Measurements from ENCODE around the gene MARK2.

MARK2 gene

DNA sequence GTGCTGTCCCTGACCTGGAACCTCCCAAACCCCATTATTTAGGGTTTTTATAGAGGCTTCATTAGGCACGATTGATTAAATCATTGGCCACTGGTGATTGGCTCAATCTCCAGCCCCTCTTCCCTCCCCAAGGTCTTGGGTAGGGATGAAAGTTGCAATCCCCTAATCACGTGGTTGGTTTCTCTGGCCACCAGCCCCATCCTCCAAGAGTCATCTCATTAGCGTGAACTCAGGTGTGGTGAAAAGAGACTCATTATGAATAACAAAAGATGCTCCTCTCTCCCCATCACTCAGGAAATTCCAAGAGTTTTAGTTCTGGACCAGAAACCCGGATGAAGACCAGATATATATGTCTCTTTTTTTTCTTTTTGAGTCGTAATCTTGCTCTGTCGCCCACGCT lies 7.6 kb upstream of the MARK2 start:
- DNase-seq: no peak

DNA sequence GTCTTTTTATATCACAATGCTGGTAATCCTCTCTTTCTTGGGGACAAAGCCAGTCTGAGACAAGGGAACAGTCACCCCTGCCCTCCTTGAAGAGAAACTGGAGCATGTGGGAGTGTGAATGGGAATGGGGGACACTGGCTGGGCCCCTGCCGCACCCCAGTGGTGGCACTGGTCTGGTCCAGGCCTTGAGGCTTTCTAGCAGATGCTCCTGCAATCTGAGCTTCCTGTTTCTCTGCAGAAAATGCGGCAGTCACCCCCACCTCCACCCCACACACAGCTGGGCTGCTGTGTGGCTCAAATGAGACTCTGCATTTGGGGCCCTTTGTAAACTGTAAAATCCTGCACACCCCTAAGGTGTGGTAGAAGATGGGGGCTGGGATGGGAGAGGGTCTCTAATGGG lies 6.6 kb upstream of the MARK2 start:
- no peak for DNase-seq

DNA sequence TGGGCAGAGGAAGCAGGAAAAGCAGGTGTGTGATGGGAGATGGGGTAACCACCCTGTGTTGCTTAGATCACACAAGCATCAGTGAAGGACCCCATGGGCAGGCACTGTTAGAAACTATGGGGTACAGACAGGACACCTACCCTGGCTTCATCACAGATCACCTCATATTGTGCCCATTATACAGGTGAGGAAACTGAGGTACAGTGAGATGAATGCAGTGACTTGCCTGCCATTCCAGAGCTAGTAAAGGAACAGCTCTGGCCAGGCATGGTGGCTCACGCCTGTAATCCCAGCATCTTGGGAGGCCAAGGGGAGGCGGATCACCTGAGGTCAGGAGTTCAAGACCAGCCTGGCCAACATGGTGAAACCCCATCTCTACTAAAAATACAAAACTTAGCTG lies 5.9 kb upstream of the MARK2 start:
- DNase-seq: no peak

DNA sequence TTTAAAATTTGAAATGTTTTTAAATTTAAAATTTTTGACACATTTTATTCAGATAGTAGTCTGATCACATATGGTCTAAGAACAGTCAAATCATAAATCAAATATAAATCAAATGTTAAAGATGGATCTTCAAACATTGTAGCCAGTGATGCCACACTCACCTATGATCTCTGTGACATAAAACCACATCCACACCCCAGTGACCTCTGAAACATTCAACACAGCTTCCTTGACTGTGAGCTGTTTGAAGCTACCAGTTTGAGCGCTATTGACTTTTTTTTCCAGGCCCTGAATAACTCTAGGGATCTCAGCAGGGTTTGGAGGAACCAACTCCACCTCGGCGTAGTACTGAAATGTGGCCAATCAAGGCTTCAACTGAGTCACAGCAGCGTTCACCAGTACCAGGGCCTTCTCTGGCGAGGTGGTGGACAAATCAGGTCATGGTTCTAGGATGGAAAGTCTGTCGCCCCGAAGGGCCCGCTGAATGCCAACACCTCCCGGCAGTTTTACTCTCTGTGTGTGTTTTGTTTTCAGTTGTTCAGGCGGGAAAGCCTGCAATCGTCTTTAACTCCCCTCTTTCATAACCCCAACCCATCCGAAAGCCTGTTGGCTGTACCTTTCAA lies 4.3 kb upstream of the MARK2 start:
- no peak for DNase-seq

DNA sequence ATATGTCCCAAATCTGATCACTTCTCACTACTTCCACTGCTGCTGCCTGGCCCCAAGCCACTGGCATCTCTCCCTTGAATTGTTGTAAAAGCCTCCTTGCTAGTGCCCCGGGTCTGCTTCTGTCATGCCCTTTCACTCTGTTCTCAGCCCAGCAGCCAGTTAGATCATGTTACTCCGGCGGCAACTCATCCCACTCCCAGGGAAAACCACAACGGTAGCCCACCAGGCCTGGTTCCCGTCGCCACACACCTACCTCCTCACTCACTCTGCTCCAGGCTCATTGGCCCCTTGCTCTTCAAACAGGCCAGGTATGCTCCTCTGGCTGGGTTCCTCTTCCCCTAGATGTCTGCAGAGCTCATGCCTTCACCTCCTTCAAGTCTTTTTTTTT lies 3.8 kb upstream of the MARK2 start:
- DNase-seq: no peak

DNA sequence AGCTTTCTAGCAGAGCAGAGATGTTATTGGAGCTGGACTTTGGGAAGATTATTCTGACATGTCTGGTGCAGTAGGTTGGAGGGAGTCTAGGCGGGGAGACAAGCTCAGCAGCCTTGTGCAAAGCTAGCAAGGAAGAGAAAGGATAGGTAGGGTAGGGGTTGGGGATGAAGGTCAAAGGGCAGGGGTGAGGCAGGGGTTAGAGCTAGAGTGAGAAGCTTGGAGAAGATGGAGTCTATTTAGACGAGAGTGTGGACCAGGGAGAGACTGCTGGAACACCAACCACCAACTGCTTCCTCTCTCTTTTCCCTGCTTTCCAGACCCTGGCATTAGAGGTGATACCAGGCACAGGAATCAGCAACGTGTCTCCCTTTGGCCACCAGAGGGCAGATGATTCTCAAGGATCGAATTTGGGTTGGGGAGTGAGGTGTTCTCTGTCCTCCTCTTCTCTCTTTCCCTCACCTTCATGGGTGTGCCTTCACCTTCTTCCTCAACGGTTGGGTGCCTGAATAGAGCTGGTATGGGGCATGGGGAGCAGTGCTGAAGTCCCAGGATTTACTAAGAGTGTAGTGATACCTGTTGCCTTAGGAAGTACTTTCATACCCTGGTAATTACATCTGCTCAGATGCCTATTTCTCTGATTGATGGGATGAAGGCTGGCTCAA lies 1.8 kb upstream of the MARK2 start:
- peak in 3 of 4 experiments; percentile 21 to 58 (median 53) for DNase-seq

DNA sequence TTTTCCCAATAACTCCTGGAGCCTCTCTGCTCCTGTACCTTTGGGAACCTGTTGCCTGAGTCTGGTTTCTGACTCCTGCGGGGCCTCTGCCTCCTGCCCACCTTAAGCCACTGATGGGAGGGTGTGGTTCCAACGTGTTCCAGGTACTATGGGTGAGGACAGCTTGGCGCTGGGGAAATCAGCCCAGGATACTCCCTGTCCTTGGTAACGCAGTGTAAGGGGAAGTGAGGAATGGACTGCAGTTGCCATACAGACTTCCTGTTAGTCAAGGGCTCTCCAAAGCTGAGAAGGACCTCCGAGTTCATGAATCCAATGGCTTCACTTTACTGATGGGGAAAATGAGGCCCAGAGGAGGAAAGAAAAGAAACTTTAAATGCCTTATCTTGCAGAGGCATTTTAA lies 1.2 kb upstream of the MARK2 start:
- DNase-seq: no peak

DNA sequence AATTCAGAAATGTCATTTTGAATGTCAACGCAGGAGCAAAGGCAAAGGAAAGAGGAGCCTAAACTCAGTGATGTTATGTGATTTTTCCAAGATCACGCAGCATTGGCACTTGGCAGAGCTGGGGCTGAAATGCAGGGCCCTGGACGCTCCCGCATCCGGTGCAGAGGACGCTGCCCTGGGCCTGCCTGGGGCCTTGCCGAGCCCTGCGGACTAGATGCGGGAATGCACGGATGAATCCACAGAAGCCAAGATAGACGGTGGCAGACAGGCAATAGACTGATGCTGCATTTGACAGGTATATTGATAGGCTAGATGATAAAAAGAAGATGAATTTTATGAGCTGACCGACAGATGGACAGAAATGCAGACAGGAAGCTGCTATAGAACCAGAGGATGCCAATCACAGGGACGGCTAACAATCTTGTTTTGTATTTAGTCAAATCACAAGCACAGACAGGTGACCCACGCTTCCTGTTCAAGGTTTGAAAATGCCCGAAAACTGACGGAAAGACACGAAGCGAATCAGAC lies 696 bp upstream of the MARK2 start:
- no peak for DNase-seq

DNA sequence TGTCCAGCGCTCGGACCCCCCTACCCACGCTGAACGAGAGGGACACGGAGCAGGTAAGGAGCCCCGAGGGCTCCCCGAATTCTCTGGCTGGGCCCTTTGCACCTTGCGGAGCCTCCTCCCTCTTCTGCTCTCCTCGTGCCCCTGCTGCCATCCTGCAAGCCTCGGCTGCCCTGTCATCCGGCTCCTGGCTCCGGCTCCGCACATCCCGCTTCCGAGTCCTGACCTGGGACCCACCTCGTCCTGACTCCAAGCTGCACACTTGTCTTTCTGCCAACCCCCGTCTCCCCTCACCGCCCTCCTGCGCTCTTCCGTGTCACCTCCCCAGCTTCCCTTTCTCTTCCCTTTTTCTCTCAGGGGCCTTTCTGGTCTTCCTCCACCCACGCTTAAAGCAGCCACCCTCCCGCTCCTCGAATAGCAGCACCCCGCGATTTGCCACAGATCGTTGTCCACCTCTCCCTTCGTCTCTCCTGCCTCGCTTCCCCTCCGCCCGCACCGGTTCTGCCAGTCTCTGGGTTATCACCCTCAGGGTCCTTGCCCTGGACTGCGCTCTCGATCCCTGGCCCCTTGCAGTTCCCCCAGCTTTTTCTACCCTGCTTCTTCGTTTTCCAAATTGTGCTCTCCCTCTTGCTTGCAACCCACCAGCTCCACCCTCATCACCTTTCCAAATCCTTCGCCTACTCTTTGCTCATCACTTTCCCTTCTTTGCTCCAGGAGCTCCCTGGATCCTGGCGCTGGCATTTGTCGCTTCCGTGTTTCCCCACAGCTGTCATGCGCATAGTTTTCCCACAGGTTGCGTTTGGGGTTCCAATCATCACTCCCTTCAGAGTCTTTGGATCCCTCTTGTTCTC lies 822 bp downstream of the MARK2 start:
- DNase-seq: no peak

DNA sequence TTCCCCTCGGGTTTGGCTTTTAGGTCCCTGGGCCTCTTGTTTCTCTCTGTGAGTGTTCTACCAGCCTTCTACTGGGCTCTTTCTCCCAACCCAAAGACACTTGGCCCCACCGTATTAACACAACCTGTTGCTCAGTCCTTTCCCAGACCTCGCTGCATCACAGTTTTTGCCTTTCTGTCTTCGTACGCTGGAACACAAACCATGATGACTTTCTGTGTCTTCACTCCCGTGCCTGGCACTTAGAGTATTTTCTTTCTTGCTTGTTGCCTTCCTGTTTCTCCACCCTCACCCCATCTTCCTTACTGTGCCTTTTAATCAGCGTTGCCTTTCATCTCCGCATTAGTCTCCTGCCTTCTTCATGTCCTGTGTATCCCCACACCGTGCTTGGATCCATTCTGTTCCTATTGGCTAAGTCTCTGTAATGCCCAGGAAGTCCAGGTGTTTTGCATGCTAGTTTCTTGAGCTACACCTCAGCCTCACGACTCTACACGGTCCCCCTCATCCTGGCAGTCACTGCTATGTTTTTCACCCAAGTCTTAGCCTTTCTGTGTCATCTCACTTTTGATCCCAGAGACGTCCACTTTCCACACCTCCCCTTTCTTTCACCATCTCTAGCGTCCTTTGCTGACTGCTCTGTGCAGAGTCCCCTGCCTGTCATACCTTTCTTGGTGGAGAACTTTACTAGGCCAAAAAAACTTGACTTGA lies 1.6 kb downstream of the MARK2 start:
- DNase-seq: no peak

DNA sequence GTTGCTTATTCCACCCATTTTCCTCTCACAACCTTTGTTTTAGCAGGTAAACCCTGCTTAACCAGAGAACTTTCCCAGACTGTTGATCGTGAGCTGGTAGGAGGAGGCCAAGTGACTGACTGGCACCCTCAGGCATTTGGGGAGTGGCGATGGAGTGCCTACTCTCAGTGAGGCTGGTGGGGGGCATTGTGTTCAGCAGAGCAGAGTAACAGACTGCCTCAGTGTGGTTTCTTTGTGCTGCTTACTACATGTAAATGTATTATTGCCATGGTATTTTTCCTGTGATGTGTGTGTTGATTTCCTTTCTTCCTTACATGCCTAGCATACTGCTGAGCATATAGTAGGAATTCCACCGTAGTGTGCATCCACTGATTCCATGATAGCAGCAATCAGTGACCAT lies 2.6 kb downstream of the MARK2 start:
- no peak for DNase-seq

DNA sequence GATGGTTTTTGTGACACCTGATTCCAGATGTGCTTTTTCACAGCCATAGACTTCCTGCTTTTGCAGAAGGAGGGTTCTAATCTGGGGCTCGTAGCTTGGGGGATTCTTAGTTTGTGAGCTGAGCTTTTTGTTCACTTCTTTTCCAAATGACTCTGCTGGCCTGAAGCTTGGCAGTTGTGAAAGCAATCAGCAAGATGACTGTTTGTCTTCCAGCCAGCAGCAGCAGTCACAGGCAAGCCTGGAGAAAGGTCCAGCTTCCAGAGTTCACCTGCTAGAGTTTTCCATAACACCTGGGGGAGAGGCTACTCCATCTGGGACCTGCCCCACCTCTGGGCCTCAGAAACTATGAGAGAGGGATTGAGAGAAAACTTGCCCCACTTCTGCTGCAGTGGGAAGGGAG lies 4.1 kb downstream of the MARK2 start:
- no peak for DNase-seq

DNA sequence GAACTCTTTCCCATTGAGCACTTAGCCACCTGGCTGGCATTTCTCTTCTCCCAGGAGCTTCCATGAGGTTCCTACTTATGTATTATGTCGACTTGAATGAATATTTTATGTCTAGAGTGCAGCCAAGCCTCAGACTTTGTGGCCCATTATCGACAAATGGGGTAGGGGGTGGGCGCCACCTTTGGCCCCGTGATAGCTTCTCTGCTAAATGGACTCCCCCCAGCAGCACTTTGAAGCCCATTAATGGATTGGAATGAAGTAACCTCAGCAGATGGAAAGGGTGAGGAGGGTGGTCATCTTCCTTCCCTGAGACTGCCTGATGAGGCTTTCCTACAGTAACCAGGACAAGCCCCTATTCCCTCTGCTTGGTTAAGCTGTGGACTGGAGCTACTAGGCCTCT lies 5.9 kb downstream of the MARK2 start:
- DNase-seq: no peak

DNA sequence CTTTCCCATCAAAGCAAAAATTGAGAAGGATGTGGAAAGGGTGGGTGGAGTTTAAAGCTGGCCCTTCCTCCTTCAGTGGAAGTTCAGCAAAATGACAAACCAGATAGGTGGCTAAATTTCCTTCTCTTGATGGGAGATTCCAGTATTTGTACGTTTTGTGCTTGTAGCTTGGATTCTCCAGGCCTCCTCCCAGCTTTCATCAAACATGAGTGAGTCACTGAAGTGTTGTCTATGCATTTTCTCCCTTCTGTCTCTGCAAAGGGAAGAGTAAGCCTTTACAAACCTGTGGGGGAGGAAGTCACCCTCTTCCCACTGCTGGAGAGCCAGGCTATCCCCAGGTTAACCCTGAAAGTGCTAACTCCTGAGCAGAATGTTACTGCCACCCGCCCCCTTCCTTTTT lies 6.4 kb downstream of the MARK2 start:
- DNase-seq: no peak

DNA sequence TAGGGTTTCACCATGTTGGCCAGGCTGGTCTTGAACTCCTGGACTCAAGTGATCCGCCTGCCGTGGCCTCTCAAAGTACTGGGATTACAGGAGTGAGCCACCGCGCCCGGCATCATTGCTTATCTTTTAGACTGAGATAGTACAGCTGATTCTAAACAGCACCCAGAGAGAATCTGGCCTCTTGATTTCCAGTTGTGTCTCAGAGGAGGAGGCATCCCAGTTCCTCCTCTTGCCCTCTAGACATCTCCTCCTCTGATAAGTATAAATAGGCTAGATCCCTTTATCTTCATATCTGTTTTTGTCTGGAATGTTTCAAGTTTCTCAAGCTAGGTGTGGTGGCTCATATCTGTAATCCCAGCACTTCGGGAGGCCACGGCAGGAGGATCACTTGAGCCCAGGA lies 7.0 kb downstream of the MARK2 start:
- no peak for DNase-seq

DNA sequence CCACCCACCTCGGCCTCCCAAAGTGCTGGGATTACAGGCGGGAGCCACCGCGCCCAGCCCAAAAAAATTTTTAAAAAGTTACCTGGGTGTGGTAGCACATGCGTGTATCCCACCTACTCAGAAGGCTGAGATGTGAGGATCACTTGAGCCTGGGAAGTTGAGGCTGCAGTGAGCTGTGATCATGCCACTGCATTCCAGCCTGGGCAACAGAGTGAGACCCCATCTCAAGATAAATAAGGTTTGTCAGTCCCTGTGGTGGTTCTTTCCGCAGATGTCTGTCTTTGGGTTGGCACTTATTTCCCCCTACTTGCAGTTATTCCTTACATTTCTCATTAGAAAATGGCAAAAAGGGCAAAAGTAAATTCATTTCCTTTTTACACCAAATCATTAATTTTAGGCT lies 8.0 kb downstream of the MARK2 start:
- DNase-seq: no peak

DNA sequence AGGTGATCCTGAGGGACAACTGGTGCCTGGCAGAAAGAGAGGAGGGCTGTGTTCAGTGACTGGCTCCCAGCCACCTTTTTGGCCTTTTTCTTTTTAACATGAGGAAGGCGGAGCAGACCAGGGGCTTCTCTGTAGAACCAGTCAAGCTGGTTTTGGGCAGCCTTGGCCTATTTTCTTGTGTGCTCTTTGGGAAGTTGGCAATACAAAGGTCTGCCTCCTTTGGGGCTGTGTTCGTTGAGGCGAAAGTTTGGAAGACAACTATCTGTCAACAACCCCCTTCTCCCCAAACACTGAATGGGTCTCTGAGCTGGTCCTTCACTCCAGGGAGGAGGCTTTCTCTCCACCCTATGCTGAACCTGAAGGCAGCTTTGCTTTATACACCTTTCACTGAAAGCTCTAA lies 8.5 kb downstream of the MARK2 start:
- DNase-seq: no peak

DNA sequence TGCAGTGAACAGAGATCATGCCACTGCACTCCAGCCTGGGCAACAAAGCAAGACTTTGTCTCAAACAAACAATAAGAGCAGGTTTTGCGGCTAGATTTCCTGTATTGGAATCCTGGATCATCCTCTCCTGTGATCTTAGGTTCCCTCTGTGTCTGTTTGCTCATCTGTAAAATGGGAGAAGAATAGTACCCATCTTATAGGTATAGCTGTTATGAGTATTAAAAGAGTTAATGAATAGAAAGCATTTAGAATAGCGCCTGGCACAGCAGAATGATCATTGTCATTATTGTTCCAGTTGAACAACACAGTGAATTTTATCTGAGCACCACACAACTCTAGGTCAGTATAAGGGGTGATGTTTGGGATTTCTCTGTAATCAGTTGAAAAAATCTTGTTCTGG lies 10.8 kb downstream of the MARK2 start:
- no peak for DNase-seq

DNA sequence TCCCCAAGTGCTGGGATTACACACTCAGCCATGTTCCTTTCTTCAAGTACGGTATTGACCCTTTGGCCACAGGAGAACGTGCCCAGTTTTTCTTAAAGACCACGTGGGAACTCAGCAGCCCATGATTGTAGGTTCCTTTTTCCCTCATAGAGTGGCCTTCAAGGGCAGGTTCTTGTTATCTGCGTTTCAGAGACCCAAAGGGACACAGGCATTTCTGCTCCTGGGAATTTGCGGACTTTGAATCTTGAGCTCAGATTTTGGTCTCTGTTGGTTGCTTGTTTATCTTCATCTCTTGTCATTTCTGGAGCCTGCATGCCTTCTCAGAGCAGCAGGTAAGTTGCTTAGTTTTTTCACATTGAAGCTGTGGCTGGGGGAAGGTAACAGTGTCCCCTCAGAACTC lies 12.0 kb downstream of the MARK2 start:
- no peak for DNase-seq

DNA sequence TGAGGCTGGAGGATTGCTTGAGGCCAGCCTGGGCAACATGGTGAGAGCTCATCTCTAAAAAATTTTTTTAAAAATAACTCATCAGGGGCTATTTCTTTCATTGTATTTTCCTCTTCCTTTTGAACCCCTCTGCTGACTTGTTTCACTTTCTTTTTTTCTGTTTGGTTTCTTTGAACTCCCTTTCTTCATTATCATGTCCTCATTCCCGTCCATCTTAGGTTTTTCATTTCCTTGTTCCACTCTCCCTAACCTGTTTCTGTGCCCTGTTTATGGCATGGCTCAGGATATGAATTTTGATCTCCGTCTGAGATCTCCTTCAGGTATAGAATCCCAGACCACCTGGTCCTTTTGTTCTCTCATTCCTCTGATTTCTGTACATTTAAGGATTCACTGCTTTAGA lies 12.5 kb downstream of the MARK2 start:
- no peak for DNase-seq

DNA sequence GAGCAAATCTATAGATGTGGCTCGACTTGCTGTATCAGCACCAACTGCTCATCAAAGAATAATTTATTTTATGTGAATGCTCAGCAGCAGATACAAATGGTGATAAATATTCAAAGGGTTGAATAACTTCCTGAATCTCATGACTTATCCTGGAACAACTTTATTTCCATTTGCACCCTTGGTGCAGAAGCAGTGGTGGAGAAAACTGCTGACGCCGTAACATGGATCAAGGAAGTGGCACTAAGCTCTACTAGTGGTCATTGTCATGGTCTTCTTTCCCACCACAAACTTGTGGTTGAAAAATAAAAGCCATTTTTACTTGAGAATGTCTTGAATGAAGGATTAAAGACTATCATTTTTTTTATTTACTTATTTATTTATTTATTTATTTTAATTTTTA lies 14.6 kb downstream of the MARK2 start:
- DNase-seq: no peak

DNA sequence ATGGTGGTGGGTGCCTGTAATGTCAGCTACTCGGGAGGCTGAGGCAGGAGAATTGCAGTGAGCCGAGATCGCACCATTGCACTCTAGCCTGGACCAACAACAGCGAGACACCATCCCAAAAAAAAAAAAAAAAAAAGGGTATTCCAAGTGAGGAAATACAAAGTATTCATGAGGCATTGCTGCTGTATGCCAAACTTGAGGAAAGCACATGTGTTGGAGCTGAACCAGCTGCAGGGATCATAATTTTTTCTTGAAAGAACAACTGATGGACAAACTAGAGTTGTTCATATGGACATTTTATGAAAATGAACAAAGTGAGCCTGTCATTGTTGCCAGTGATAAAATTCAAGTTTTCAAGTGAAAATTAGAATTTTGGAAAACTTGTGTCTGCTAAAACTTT lies 15.8 kb downstream of the MARK2 start:
- no peak for DNase-seq

DNA sequence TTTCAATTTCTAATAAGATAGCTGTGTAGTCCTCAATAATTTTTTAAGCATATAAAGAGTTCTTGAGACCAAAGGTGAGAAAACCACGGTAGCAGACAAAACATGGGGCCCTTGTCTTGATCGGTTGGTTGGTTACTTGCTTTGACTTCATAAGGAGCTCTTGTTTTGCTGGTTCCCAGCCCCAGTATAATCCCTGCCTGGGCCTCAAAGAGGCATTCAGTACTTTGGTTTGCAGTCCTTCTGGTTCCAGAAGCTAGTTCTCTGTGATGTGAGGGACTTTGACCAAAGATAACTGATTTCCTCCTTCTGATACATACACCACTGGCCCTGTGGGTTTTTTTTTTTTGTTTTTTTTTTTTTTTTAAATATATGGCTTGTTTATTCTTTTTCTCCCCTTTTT lies 17.1 kb downstream of the MARK2 start:
- no peak for DNase-seq
